GM12874 (cell line): ENCODE results near the gene NLRP9.

Source experiments
- CTCF ChIP-seq: IDR thresholded peaks from 2 replicates; pipeline ENCODE4 v1.5.1; 2011; ENCODE audit warnings: low read depth, mild to moderate bottlenecking, control low read depth, low read length, moderate library complexity; ENCODE audit not compliant: insufficient read depth

The NLRP9 gene

GRCh38 chr19:55694241-55694655, 44.0 kb downstream of the NLRP9 start:
- TF ChIP-seq CTCF, result no peak

GRCh38 chr19:55693336-55693974, 44.7 kb downstream of the NLRP9 start:
- TF ChIP-seq CTCF, result no peak

- TF ChIP-seq CTCF, result no peak
Measured at GRCh38 chr19:55692681-55693081, 45.5 kb downstream of the NLRP9 start.

- TF ChIP-seq CTCF, result no peak
Measured at GRCh38 chr19:55691561-55692481, 46.4 kb downstream of the NLRP9 start.

GRCh38 chr19:55690769-55691545, 47.2 kb downstream of the NLRP9 start:
- TF ChIP-seq CTCF, result no peak

GRCh38 chr19:55690109-55690768, 48.0 kb downstream of the NLRP9 start:
- no peak for TF ChIP-seq CTCF
